Activated naive CD8-positive, alpha-beta T cell treated with anti-CD3 and anti-CD28 coated beads, Interleukin-2, amount 10 ng/mL, durations not matched to agents 7 days and 5 days (primary cell): ENCODE measurements around the gene EGFL8. TPM values are rescaled to one million over a fixed set of nuclear protein-coding genes. Genes with fewer than 3 reads are reported as not detected.

Experiments
- ATAC-seq: fragments of 150-1000 bp; cut with Tn5 transposase; one replicate; pipeline ENCODE4 v1.10.0; 2021; ENCODE audit warnings: low read depth, moderate library complexity
- POLR2A ChIA-PET: fragments of 350-600 bp; sonication (Branson Sonifier 250); formaldehyde crosslinking; loops from one replicate; lab custom pipeline; 2021; ENCODE audit warnings: antibody characterized with exemption; lab: Charles Lee
- DNase-seq: peaks from one replicate; pipeline ENCODE4 v3.0.0; 2021
- H3K27ac Mint-ChIP-seq: one replicate; pipeline ENCODE4 v1.8.0; 2022; ENCODE audit warnings: mild to moderate bottlenecking, mixed read lengths
- H3K27me3 Mint-ChIP-seq: one replicate; pipeline ENCODE4 v1.8.0; 2022; ENCODE audit warnings: mild to moderate bottlenecking, moderate library complexity, mixed read lengths
- H3K36me3 Mint-ChIP-seq: one replicate; pipeline ENCODE4 v1.8.0; 2021; ENCODE audit warnings: mild to moderate bottlenecking, mixed read lengths
- H3K4me1 Mint-ChIP-seq: one replicate; pipeline ENCODE4 v1.8.0; 2021; ENCODE audit warnings: mixed read lengths
- H3K4me3 Mint-ChIP-seq: one replicate; pipeline ENCODE4 v1.8.0; 2022; ENCODE audit warnings: mild to moderate bottlenecking, moderate library complexity, mixed read lengths
- H3K9me3 Mint-ChIP-seq: one replicate; pipeline ENCODE4 v1.8.0; 2021; ENCODE audit warnings: mixed read lengths
- total RNA-seq, 2 experiments: library from RNA; stranded (reverse); gene quantifications; one replicate each; pipeline ENCODE4 v1.2.3, GENCODE V29; 2021

The EGFL8 gene
- 10 to 100 TPM; 19.6 to 22.6 TPM for total RNA-seq

DNA sequence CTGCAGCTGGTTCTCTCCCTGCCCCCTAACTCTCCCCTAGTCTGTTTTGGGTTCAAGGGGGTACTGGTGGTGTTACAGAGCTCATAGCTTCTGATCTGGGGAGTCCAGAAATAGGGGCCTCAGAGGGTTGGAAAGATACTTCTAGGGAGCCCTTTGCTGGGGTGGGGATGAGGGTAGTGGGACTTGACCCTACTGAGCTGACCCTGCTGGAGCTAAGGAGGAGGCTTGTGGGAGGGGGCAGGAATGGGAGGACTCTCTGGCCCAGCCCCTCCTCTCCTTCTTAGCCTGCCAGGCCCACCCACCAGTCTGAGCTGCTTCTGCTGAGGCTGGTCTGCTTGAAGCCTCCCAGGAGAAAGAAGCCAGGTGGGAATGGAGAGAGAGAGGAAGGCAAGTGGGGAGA is at the start of gene EGFL8:
Gene EGFL8 (plus strand): TSS at position 301 of the 400 bp plus-strand sequence. CDS start 1,571 bp downstream, outside the sequence.
- Mint-ChIP-seq H3K9me3 (no peaks in the 10 kb centered on the region), H3K36me3 (peaks cover 17% of the 10 kb centered on the region), H3K4me3 (no peak within 1 kb of the TSS), H3K27ac (peak within 1 kb of the TSS; percentile 49), H3K27me3 (no peaks in the 10 kb centered on the region), H3K4me1 (no peaks in the 10 kb centered on the region)
- POLR2A ChIA-PET: no interaction called here
- DNase-seq: no peak
- no peak for ATAC-seq

GRCh38 chr6:32114796-32115195 is 49.6 kb upstream of the EGFL8 start:
- Mint-ChIP-seq H3K9me3 (no peaks in the 10 kb centered on the region), H3K27me3 (no peaks in the 10 kb centered on the region), H3K27ac (no peak overlapping the region), H3K36me3 (peaks cover 13% of the 10 kb centered on the region), H3K4me3 (no peak overlapping the region), H3K4me1 (peaks cover 4% of the 10 kb centered on the region)
- POLR2A ChIA-PET: no interaction called here
- ATAC-seq (no peak), DNase-seq (no peak)

DNA sequence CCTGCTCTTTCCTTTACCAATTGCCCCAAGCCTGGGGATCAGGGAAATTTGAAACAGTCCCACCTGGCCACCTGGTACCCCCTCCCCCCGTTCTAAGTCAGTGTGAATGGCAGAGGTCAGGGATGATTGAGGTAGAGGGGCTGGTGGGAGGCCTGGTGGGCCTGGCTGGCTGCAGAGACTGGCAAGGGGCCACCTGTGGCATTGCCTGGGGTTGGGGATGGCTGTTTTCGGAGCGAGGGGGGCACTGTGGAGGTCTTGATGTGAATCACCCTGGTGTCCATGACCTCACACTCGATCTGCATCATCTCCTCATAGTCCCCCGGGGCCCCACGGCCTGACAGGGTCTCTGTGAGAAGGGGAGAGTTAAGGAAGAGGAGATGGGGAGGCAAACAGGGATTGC is 48.8 kb upstream of the EGFL8 start:
- POLR2A ChIA-PET: no interaction called here
- no peaks in the 10 kb centered on the region for H3K9me3 Mint-ChIP-seq

GRCh38 chr6:32116674-32117073 is 47.7 kb upstream of the EGFL8 start:
- H3K4me1 Mint-ChIP-seq: peaks cover 2% of the 10 kb centered on the region
- peaks cover 14% of the 10 kb centered on the region for H3K36me3 Mint-ChIP-seq
- POLR2A ChIA-PET: no interaction called here
- no peaks in the 10 kb centered on the region for H3K9me3 Mint-ChIP-seq
- ATAC-seq (no peak), DNase-seq (no peak)
- no peaks in the 10 kb centered on the region for H3K27me3 Mint-ChIP-seq
- no peak overlapping the region for H3K27ac Mint-ChIP-seq
- no peak overlapping the region for H3K4me3 Mint-ChIP-seq

More for the DNA sequence above, 48.8 kb upstream of the EGFL8 start:
- ATAC-seq (no peak), DNase-seq (no peak)
- Mint-ChIP-seq H3K4me1 (peaks cover 2% of the 10 kb centered on the region), H3K36me3 (peaks cover 13% of the 10 kb centered on the region), H3K4me3 (no peak overlapping the region), H3K27me3 (no peaks in the 10 kb centered on the region), H3K27ac (no peak overlapping the region)

GRCh38 chr6:32117461-32117860 is 46.9 kb upstream of the EGFL8 start:
- peaks cover 2% of the 10 kb centered on the region for H3K4me1 Mint-ChIP-seq
- H3K27me3 Mint-ChIP-seq: no peaks in the 10 kb centered on the region
- POLR2A ChIA-PET: interaction anchor here (0.9 to 1.1 kb wide), 2 partner anchors 13 to 78 kb away, joined by 3 read pairs; partner anchors contain the start of gene FKBPL
- no peaks in the 10 kb centered on the region for H3K9me3 Mint-ChIP-seq
- peaks cover 17% of the 10 kb centered on the region for H3K36me3 Mint-ChIP-seq
- no peak overlapping the region for H3K4me3 Mint-ChIP-seq
- no peak overlapping the region for H3K27ac Mint-ChIP-seq
- DNase-seq (no peak), ATAC-seq (no peak)

DNA sequence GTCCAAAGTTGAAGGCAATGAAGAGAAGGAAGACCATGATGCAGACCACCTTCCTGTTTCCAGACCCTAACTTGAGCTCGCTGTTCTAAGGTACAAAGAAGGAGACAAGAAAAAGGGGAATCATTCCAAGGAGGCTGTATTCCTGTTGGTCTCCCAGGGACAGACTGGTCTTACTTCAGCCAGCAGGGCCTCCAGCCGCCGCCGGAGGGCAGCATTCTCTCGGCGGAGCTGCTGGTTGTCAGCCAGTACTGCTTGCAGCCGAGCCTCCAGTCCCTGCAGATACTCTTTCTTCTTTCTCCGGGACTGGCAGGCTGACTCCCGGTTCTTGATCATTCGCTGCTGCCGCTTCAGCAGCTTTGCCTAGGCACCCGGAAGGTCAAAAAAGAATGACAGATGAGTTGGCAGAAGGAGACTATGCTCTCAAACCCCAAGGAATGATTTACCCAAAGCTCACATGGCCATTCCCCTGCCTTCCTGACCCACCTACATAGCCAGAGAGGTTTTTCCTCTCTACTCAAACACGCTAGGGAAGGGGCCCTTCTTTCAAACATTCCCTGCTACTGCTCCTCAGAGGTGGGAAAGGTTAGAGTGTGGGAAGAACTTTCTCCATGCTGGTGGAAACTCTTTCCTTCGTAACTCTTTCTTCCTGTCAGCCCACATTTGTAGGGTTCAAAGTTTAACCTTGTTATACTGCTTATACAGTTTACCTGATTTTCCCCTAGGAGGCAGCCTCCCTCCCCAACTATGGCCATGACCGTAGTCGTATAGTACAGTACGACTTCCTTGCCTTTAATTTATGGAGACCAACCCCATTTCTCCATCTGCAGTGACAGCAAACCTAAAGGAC is 45.4 kb upstream of the EGFL8 start:
- H3K4me3 Mint-ChIP-seq: no peak overlapping the region
- H3K27ac Mint-ChIP-seq: peak overlapping the region; percentile 48
- H3K27me3 Mint-ChIP-seq: no peaks in the 10 kb centered on the region
- peaks cover 15% of the 10 kb centered on the region for H3K36me3 Mint-ChIP-seq
- peaks cover 4% of the 10 kb centered on the region for H3K4me1 Mint-ChIP-seq
- DNase-seq: peak; percentile 78
- peak; percentile 84 for ATAC-seq
- POLR2A ChIA-PET: interaction anchor here (1.1 to 1.8 kb wide), 2 partner anchors 9 to 454 kb away, joined by 3 to 9 read pairs; partner anchors contain the start of genes ATF6B and GPANK1
- no peaks in the 10 kb centered on the region for H3K9me3 Mint-ChIP-seq

DNA sequence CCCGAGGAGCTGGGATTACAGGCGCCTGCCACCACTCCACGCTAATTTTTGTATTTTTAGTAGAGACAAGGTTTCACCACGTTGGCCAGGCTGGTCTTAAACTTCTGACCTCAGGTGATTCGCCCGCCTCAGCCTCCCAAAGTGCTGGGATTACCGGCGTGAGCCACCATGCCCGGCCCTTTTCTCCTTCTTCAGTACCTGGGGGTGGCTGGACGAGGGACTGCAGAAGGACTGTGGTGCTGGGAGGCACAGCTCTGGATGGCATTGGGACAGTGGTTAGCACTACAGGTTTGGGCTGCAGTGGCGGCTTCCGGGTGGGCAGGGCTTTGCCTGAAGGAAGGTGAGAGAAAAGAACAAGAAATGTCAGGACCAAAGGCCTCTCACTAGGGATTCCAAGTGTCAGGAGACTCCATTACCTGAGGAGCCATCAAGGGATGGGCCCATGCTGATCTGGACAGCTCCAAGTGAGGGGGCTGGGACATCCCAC is 43.8 kb upstream of the EGFL8 start:
- ATAC-seq (no peak), DNase-seq (no peak)
- POLR2A ChIA-PET: no interaction called here
- H3K36me3 Mint-ChIP-seq: peaks cover 16% of the 10 kb centered on the region
- peaks cover 10% of the 10 kb centered on the region for H3K4me1 Mint-ChIP-seq
- no peak overlapping the region for H3K4me3 Mint-ChIP-seq
- no peaks in the 10 kb centered on the region for H3K27me3 Mint-ChIP-seq
- H3K9me3 Mint-ChIP-seq: no peaks in the 10 kb centered on the region
- H3K27ac Mint-ChIP-seq: no peak overlapping the region

DNA sequence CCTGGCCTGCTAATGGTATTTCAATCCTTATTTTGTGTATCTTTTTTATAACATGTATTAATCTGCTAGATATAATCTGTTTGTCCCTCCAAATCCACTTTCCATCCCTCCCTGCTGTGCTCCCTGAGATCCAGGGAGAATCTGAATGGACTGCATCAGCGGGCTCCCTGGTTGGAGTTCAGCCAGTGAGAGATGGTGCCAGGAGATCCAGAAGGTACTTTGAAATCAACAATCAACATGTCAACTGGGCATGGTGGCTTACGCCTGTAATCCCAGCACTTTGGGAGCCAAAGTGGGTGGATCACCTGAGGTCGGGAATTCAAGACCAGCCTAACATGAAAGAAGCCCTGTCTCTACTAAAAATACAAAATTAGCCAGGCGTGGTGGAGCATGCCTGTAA is 40.7 kb upstream of the EGFL8 start:
- H3K4me1 Mint-ChIP-seq: peaks cover 28% of the 10 kb centered on the region
- H3K27me3 Mint-ChIP-seq: no peaks in the 10 kb centered on the region
- DNase-seq (no peak), ATAC-seq (no peak)
- H3K27ac Mint-ChIP-seq: no peak overlapping the region
- no peak overlapping the region for H3K4me3 Mint-ChIP-seq
- POLR2A ChIA-PET: no interaction called here
- H3K9me3 Mint-ChIP-seq: no peaks in the 10 kb centered on the region
- H3K36me3 Mint-ChIP-seq: peaks cover 22% of the 10 kb centered on the region

DNA sequence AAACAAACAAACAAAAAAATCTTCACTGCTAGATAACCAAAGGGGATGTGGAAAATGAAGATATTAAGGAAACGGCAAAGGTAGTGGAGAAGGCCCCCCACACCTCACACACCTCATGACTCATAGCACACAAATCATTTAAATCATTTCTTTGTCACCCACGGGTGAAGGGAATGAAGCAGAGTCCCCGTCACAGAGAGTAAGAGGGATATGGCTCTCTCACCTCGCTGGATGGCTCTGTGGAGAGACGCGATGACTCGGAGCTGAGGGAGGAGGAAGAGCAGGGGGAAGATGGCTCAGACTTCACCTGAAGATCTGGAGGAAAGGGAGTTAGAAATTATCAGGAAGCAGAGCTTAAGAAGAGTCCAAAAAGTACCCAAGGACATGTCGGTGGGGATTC is 37.5 kb upstream of the EGFL8 start:
- peaks cover 38% of the 10 kb centered on the region for H3K4me1 Mint-ChIP-seq
- H3K27me3 Mint-ChIP-seq: no peaks in the 10 kb centered on the region
- no peak for ATAC-seq
- POLR2A ChIA-PET: interaction anchor here (1.3 to 2.8 kb wide), 2 partner anchors 8 to 28 kb away, joined by 4 to 9 read pairs; no protein-coding TSS in a partner anchor
- peak overlapping the region; percentile 99 for H3K27ac Mint-ChIP-seq
- H3K4me3 Mint-ChIP-seq: peak overlapping the region; percentile 99
- H3K36me3 Mint-ChIP-seq: peaks cover 20% of the 10 kb centered on the region
- H3K9me3 Mint-ChIP-seq: no peaks in the 10 kb centered on the region
- no peak for DNase-seq

DNA sequence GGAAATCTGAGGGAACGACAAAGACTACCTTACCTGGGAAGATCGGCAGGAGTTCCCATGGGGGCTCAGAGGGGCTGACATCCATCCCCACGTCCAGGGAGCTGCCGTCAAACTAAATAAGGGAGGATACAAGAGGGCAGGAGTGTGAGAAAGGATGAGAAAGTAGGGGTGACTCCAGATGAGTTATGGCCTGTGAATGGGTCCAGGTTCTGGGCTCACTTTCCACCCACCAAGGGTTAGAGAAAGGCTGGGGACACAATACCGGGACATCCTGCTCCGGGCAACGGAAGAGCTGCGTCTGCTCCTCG is 37.0 kb upstream of the EGFL8 start:
- Mint-ChIP-seq H3K27me3 (no peaks in the 10 kb centered on the region), H3K27ac (peak overlapping the region; percentile 99), H3K4me1 (peaks cover 38% of the 10 kb centered on the region), H3K36me3 (peaks cover 17% of the 10 kb centered on the region), H3K4me3 (peak overlapping the region; percentile 99), H3K9me3 (no peaks in the 10 kb centered on the region)
- ATAC-seq: no peak
- POLR2A ChIA-PET: interaction anchor here (1.1 to 3.7 kb wide), 7 partner anchors 8 to 844 kb away, joined by 3 to 18 read pairs (median 9); partner anchors contain the start of genes AGPAT1, GPSM3, PSMB9 and TAP1
- DNase-seq: no peak

GRCh38 chr6:32127717-32128592 is 36.4 kb upstream of the EGFL8 start, which contains the start of gene ATF6B:
Gene ATF6B (minus strand): TSS chr6:32128246. CDS start chr6:32128207, 39 bp downstream.
- peaks cover 17% of the 10 kb centered on the region for H3K36me3 Mint-ChIP-seq
- H3K4me3 Mint-ChIP-seq: peak within 1 kb of the TSS; percentile 99
- peaks cover 38% of the 10 kb centered on the region for H3K4me1 Mint-ChIP-seq

GRCh38 chr6:32128751-32129296 is 35.6 kb upstream of the EGFL8 start:
- no peaks in the 10 kb centered on the region for H3K9me3 Mint-ChIP-seq
- peaks cover 37% of the 10 kb centered on the region for H3K4me1 Mint-ChIP-seq
- peaks cover 17% of the 10 kb centered on the region for H3K36me3 Mint-ChIP-seq
- ATAC-seq: no peak
- H3K27ac Mint-ChIP-seq: peak overlapping the region; percentile 99
- peaks cover 1% of the 10 kb centered on the region for H3K27me3 Mint-ChIP-seq
- DNase-seq: no peak
- H3K4me3 Mint-ChIP-seq: peak overlapping the region; percentile 99
- POLR2A ChIA-PET: interaction anchor here (0.5 to 3.7 kb wide), 18 partner anchors 10 to 1613 kb away, joined by 3 to 18 read pairs (median 4); partner anchors contain the start of genes AGPAT1, EHMT2, GPSM3 and PBX2

More at GRCh38 chr6:32127717-32128592, 36.4 kb upstream of the EGFL8 start, which contains the start of gene ATF6B:
- peak; percentile 87 for DNase-seq
- Mint-ChIP-seq H3K27me3 (peaks cover 1% of the 10 kb centered on the region), H3K27ac (peak within 1 kb of the TSS; percentile 99), H3K9me3 (no peaks in the 10 kb centered on the region)
- POLR2A ChIA-PET: interaction anchor here (1.0 to 3.7 kb wide), 11 partner anchors 9 to 844 kb away, joined by 3 to 18 read pairs (median 5); partner anchors contain the start of genes AGPAT1, EHMT2, GPSM3 and PBX2
- ATAC-seq: peak; percentile 95
